GM10266 (cell line): ENCODE measurements around the gene ABLIM1.
"Not testable (repeated sequence)": the region's sequence is repeated elsewhere in the genome, so short reads cannot be mapped to it uniquely, and the experiment has no call there.

ENCODE experiments used
- DNase-seq: peaks from one replicate; pipeline ENCODE4 v3.0.0; 2012; ENCODE audit errors: extremely low spot score
- CTCF ChIP-seq: IDR thresholded peaks from 2 replicates; pipeline ENCODE4 v1.5.1; 2012; ENCODE audit warnings: mild to moderate bottlenecking, low read depth; ENCODE audit not compliant: control insufficient read depth, insufficient read depth; ENCODE audit errors: missing control alignments

Gene ABLIM1

GRCh38 chr10:114658175-114658574, at the start of gene ABLIM1:
TSS of gene ABLIM1 (minus strand) at chr10:114658275. CDS start at chr10:114658200, 75 bp downstream.
- no peak for TF ChIP-seq CTCF
- no peak for DNase-seq

GRCh38 chr10:114706458-114707055, 48.5 kb upstream of the ABLIM1 start:
- TF ChIP-seq CTCF: no peak
- DNase-seq: no peak

GRCh38 chr10:114704679-114705078, 46.6 kb upstream of the ABLIM1 start:
- no peak for TF ChIP-seq CTCF
- DNase-seq: no peak

- peak; percentile 16 for DNase-seq
- TF ChIP-seq CTCF: peak; percentile 41
Observed at GRCh38 chr10:114703377-114704107, 45.5 kb upstream of the ABLIM1 start.

GRCh38 chr10:114698271-114699061, 40.4 kb upstream of the ABLIM1 start:
- no peak for TF ChIP-seq CTCF
- no peak for DNase-seq

GRCh38 chr10:114697061-114697598, 39.1 kb upstream of the ABLIM1 start:
- TF ChIP-seq CTCF: no peak
- no peak for DNase-seq

- not testable (repeated sequence) for DNase-seq
Observed at GRCh38 chr10:114696301-114696700, 38.2 kb upstream of the ABLIM1 start.
